SU-DHL-6 (cell line): ENCODE measurements around the gene TENM4.

Source experiments
- H2AFZ ChIP-seq: fragments of 200-600 bp; sonication (generic); 2 replicates; pipeline ENCODE4 v1.6.1; 2014; ENCODE audit warnings: low read depth, mild to moderate bottlenecking, moderate library complexity, mixed read lengths, antibody characterized with exemption, low read length; ENCODE audit not compliant: severe bottlenecking
- H3F3A ChIP-seq: fragments of 200-600 bp; shearing (Covaris generic); 2 replicates; pipeline ENCODE4 v1.6.0; 2016; ENCODE audit warnings: antibody characterized with exemption, mild to moderate bottlenecking; ENCODE audit not compliant: insufficient read depth
- H3K27ac ChIP-seq: fragments of 200-600 bp; sonication (generic); 2 replicates; pipeline ENCODE4 v1.5.1; 2016; ENCODE audit warnings: low read depth, mild to moderate bottlenecking, low read length, moderate library complexity, mixed read lengths
- H3K27me3 ChIP-seq: fragments of 200-600 bp; sonication (generic), shearing (Covaris generic); 2 replicates; pipeline ENCODE4 v1.6.0; 2014; ENCODE audit warnings: mild to moderate bottlenecking, low read length
- H3K36me3 ChIP-seq: fragments of 200-600 bp; sonication (generic); 2 replicates; pipeline ENCODE4 v1.6.1; 2014; ENCODE audit warnings: mild to moderate bottlenecking, low read length, mixed read lengths
- H3K4me2 ChIP-seq: fragments of 300-600, 200-600 bp; shearing (Covaris generic), sonication (generic); 2 replicates; pipeline ENCODE4 v1.6.0; 2014; ENCODE audit warnings: low read length, low read depth, mild to moderate bottlenecking; ENCODE audit not compliant: poor library complexity, severe bottlenecking
- H3K4me3 ChIP-seq: fragments of 200-600 bp; sonication (generic); 2 replicates; pipeline ENCODE4 v1.5.1; 2014; ENCODE audit warnings: antibody characterized with exemption, low read length, mild to moderate bottlenecking, mixed read lengths; ENCODE audit not compliant: insufficient read depth, poor library complexity, severe bottlenecking
- H3K79me2 ChIP-seq: fragments of 200-600 bp; sonication (generic); 2 replicates; pipeline ENCODE4 v1.6.1; 2014; ENCODE audit warnings: mild to moderate bottlenecking, low read length, moderate library complexity; ENCODE audit not compliant: insufficient read depth
- H3K9ac ChIP-seq: fragments of 200-600 bp; sonication (generic); 2 replicates; pipeline ENCODE4 v1.7.0; 2014; ENCODE audit warnings: mild to moderate bottlenecking, low read length
- H3K9me2 ChIP-seq: fragments of 200-600 bp; sonication (generic); replicated peaks from 2 replicates; pipeline ENCODE4 v1.6.1; 2014; ENCODE audit warnings: low read length; ENCODE audit not compliant: insufficient read depth
- H3K9me3 ChIP-seq: fragments of 200-600 bp; sonication (generic); 2 replicates; pipeline ENCODE4 v1.6.1; 2014; ENCODE audit warnings: low read length, mixed read lengths; ENCODE audit not compliant: insufficient read depth
- H4K20me1 ChIP-seq: fragments of 200-600 bp; sonication (generic); 2 replicates; pipeline ENCODE4 v1.6.1; 2014; ENCODE audit warnings: low read depth, mild to moderate bottlenecking, antibody characterized with exemption, low read length, moderate library complexity, mixed read lengths
- EZH2phosphoT487 ChIP-seq: fragments of 200-600 bp; sonication (generic), shearing (Covaris generic); conservative IDR thresholded peaks from 2 replicates; pipeline ENCODE4 v1.6.1; 2018; ENCODE audit warnings: mild to moderate bottlenecking, antibody characterized with exemption, low read length, moderate library complexity, mixed read lengths
- TF ChIP-seq, protein P1 (sequence below): fragments of 200-600 bp; sonication (generic); IDR thresholded peaks from one replicate; pipeline ENCODE4 v1.5.1; 2017; ENCODE audit warnings: antibody characterized with exemption, mild to moderate bottlenecking, low read length, moderate library complexity; ENCODE audit not compliant: insufficient read depth, poor library complexity, severe bottlenecking

The TENM4 gene

DNA sequence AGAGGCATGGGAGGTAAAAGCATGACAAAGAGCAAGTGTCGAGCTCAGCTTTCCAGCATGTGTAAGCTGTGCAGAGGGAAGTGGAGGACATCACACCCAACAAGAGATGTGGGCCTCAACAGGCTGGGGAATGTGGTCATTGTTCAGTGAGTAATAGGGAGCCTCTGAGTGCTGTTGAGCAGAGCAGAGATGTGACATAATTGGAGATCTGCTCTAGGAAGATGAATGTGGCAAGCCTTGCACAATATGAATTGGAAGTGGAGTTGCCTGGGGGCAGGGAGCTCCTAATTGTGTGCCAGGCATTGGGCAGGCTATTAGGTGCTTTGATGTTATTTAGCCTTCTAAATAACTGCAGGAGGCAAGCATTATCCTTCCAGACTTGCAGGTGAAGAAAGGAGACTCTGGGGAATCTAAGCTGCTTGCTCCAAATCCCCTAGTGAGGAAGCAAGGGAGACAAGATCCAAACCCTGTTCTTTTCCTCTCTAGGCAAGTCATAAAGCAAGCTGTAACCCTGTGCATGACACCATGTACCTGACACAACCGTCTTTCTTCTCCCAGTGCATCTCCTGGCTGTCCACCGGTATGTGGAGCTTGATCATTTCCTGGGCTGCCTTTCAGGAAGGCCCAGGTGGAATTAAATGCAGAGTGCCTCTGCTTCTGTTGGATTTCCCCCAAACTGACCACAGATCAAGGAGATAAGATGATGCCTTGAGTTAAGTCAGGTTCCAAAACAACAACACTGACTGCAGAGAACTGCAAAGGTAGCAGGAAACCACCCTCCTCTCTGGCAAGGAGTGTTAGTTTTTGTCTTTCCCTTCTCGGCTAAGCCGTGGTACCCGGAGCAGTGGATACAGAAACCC lies 221.4 kb downstream of the TENM4 start:
- no peaks in the 10 kb centered on the region for H3K9me2 ChIP-seq
- no peak for TF ChIP-seq EZH2phosphoT487
- TF ChIP-seq, protein P1, sequence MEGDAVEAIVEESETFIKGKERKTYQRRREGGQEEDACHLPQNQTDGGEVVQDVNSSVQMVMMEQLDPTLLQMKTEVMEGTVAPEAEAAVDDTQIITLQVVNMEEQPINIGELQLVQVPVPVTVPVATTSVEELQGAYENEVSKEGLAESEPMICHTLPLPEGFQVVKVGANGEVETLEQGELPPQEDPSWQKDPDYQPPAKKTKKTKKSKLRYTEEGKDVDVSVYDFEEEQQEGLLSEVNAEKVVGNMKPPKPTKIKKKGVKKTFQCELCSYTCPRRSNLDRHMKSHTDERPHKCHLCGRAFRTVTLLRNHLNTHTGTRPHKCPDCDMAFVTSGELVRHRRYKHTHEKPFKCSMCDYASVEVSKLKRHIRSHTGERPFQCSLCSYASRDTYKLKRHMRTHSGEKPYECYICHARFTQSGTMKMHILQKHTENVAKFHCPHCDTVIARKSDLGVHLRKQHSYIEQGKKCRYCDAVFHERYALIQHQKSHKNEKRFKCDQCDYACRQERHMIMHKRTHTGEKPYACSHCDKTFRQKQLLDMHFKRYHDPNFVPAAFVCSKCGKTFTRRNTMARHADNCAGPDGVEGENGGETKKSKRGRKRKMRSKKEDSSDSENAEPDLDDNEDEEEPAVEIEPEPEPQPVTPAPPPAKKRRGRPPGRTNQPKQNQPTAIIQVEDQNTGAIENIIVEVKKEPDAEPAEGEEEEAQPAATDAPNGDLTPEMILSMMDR = no peak
- no peak overlapping the region for H3K27ac ChIP-seq
- H3K4me3 ChIP-seq = no peak overlapping the region
- H3K27me3 ChIP-seq = no peaks in the 10 kb centered on the region
- H3F3A ChIP-seq = no peaks in the 10 kb centered on the region
- peaks cover 4% of the 10 kb centered on the region; the same call in 1 of the 2 replicates for H3K9me3 ChIP-seq
- no peak overlapping the region for H2AFZ ChIP-seq
- no peak overlapping the region for H3K4me2 ChIP-seq
- H3K79me2 ChIP-seq = no peaks in the 10 kb centered on the region
- no peaks in the 10 kb centered on the region for H3K36me3 ChIP-seq
- no peak overlapping the region for H3K9ac ChIP-seq
- H4K20me1 ChIP-seq = no peaks in the 10 kb centered on the region

- Histone ChIP-seq H3K36me3 (no peaks in the 10 kb centered on the region), H3K9me3 (no peaks in the 10 kb centered on the region), H3K79me2 (no peaks in the 10 kb centered on the region), H3K27ac (no peak overlapping the region), H4K20me1 (no peaks in the 10 kb centered on the region), H3K9me2 (no peaks in the 10 kb centered on the region), H3K4me3 (no peak overlapping the region), H3F3A (no peaks in the 10 kb centered on the region), H3K9ac (no peak overlapping the region), H3K27me3 (no peaks in the 10 kb centered on the region), H3K4me2 (no peak overlapping the region), H2AFZ (no peak overlapping the region)
- TF ChIP-seq EZH2phosphoT487 = no peak
- TF ChIP-seq, protein P1 = no peak
Measured at GRCh38 chr11:79212741-79213190, 228.1 kb downstream of the TENM4 start.

DNA sequence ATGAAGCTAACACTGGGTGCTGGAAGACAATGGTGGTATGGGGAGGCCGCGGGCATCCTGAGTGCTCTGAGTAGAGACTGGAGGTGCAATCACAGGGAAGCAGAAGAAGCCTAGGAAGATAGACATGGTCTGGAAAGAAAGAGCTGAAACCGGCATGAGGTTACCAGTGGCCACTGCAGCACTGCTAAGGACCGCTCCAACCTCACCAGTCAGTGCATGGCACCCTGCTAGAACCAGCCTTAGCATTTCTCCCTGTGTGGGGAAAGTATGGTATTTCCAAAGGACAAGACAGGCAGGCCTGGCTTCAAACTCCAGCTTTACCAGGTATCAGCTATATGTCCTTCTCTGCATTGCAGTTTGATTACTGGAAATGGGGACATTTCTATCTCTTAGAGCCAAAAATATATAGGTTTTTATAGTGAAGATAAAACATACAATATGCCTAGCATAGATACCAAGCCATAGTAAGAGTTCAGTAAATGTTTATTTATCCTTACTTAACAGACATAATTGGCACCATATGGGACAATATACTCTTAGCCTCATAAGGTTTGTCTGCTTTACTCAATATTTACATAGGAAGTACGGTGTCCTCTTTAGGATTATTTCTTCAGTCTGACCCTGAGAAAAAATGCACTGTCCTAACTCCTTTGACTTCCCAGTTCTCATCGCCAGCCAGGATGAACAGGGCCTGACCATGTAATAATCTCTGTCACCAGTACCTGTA lies 231.1 kb downstream of the TENM4 start:
- H3K36me3 ChIP-seq = no peaks in the 10 kb centered on the region
- H3K79me2 ChIP-seq = no peaks in the 10 kb centered on the region
- H3K4me2 ChIP-seq = no peak overlapping the region
- H3K9me2 ChIP-seq = no peaks in the 10 kb centered on the region
- H3F3A ChIP-seq = no peaks in the 10 kb centered on the region
- H3K4me3 ChIP-seq = no peak overlapping the region
- H3K27ac ChIP-seq = no peak overlapping the region
- TF ChIP-seq EZH2phosphoT487 = no peak
- TF ChIP-seq, protein P1 = no peak
- H3K9ac ChIP-seq = no peak overlapping the region
- no peaks in the 10 kb centered on the region for H3K9me3 ChIP-seq
- H4K20me1 ChIP-seq = no peaks in the 10 kb centered on the region
- H3K27me3 ChIP-seq = no peaks in the 10 kb centered on the region
- no peak overlapping the region for H2AFZ ChIP-seq
